K562 (cell line): ENCODE data around the gene HJV. TPM values are rescaled to one million over a fixed set of nuclear protein-coding genes. Genes with fewer than 3 reads are reported as not detected.

Experiments
- BCOR ChIP-seq: fragments of 450-650 bp; IDR thresholded peaks from 2 replicates; pipeline ENCODE4 v1.6.1; 2016
- EHMT2 ChIP-seq: fragments of 450-650 bp; IDR thresholded peaks from 2 replicates; pipeline ENCODE4 v1.6.1; 2018; ENCODE audit warnings: antibody characterized with exemption
- GABPB1 ChIP-seq: sonication (generic); formaldehyde crosslinking; IDR thresholded peaks from 2 replicates; pipeline ENCODE4 v1.8.0; 2022; ENCODE audit warnings: mild to moderate bottlenecking, missing genetic modification reagents
- HDAC1 ChIP-seq, 2 experiments: fragments of 450-650 bp; IDR thresholded peaks; 2 replicates each; pipeline ENCODE4 v1.6.1; 2016 to 2017; ENCODE audit warnings: inconsistent platforms in 1 of 2, mild to moderate bottlenecking in 1 of 2, moderate library complexity in 1 of 2
- JUND ChIP-seq, 2 experiments: IDR thresholded peaks; 2 replicates in 1 of 2; 3 replicates in 1 of 2; pipeline ENCODE4 v1.6.1; 2011; ENCODE audit warnings: borderline replicate concordance in 2 of 2, low read depth in 2 of 2, low read length in 2 of 2, improper control_type of control experiment in 1 of 2, missing biosample characterization in 1 of 2, missing genetic modification characterization in 1 of 2, missing genetic modification reagents in 1 of 2
- MEF2A ChIP-seq: IDR thresholded peaks from 2 replicates; pipeline ENCODE4 v1.6.1; 2011; ENCODE audit warnings: low read depth, mild to moderate bottlenecking, low read length, moderate library complexity; ENCODE audit not compliant: control insufficient read depth
- NCOA1 ChIP-seq: fragments of 450-650 bp; IDR thresholded peaks from 2 replicates; pipeline ENCODE4 v1.6.1; 2016; ENCODE audit warnings: low read depth
- ZNF41 ChIP-seq: fragments of 250-450 bp; sonication (Bioruptor Pico); conservative IDR thresholded peaks from 2 replicates; pipeline ENCODE4 v1.4.0; 2020; ENCODE audit warnings: mild to moderate bottlenecking
- ZNF586 ChIP-seq: fragments of 450-650 bp; formaldehyde crosslinking; conservative IDR thresholded peaks from 2 replicates; pipeline ENCODE4 v1.4.0; 2020; ENCODE audit warnings: mild to moderate bottlenecking, moderate library complexity
- ZNF76 ChIP-seq: fragments of 250-450 bp; sonication (Bioruptor Pico); IDR thresholded peaks from 2 replicates; pipeline ENCODE4 v1.4.0; 2020; ENCODE audit warnings: mild to moderate bottlenecking, moderate library complexity, borderline replicate concordance
- polyA plus RNA-seq, 8 experiments: library from polyadenylated mRNA; depleted of rRNA in 4 of 8; stranded (reverse) in 5 of 8; unstranded in 3 of 8; fragments of >200 nt; fragmentation: Nextera tagmentation in 2 of 8; fragmentation: Illumina TruSeq in 1 of 8; extraction: Ambion mirVana in 2 of 8; extraction: Trizol in 1 of 8; gene quantifications; 2 replicates each; pipeline versions ENCODE4 v1.2.1 to v1.2.3, GENCODE V29; 2011 to 2014; ENCODE audit warnings: inconsistent platforms in 1 of 8, missing spikeins in 1 of 8
- total RNA-seq, 7 experiments: library from RNA; depleted of rRNA in 6 of 7; stranded (reverse); fragments of >200 nt in 6 of 7; fragmentation: Illumina TruSeq in 2 of 7; extraction: Trizol in 2 of 7; gene quantifications; 2 replicates each; pipeline versions ENCODE4 v1.2.1 to v1.2.3, GENCODE V29; 2011 to 2021; ENCODE audit warnings: low replicate concordance in 1 of 7
- TF ChIP-seq, protein P1 (sequence below): IDR thresholded peaks from 3 replicates; pipeline ENCODE4 v1.6.1; 2011; ENCODE audit warnings: borderline replicate concordance, mild to moderate bottlenecking, moderate library complexity; ENCODE audit not compliant: insufficient read length; ENCODE audit errors: extremely low read depth
- TF ChIP-seq, protein P2 (sequence below): sonication (generic); formaldehyde crosslinking; IDR thresholded peaks from 2 replicates; pipeline ENCODE4 v1.8.1; 2023; ENCODE audit warnings: mild to moderate bottlenecking, missing genetic modification reagents, moderate library complexity
- TF ChIP-seq, protein P3 (sequence below): fragments of 450-650 bp; IDR thresholded peaks from 2 replicates; pipeline ENCODE4 v1.6.1; 2017; ENCODE audit warnings: antibody characterized with exemption, mild to moderate bottlenecking
- TF ChIP-seq, protein P4 (sequence below): fragments of 450-650 bp; IDR thresholded peaks from 2 replicates; pipeline ENCODE4 v1.6.1; 2016; ENCODE audit warnings: low read depth, mild to moderate bottlenecking, moderate library complexity
- TF ChIP-seq, protein P5 (sequence below): fragments of 450-650 bp; IDR thresholded peaks from 2 replicates; pipeline ENCODE4 v1.6.1; 2016

HJV gene
- total and polyA plus RNA-seq, 9 of the 15 experiments (the other 6 are each of a cell fraction or from before 2014, with no cell fraction given): 1.0 to 6.6 (median 2.4) TPM

DNA sequence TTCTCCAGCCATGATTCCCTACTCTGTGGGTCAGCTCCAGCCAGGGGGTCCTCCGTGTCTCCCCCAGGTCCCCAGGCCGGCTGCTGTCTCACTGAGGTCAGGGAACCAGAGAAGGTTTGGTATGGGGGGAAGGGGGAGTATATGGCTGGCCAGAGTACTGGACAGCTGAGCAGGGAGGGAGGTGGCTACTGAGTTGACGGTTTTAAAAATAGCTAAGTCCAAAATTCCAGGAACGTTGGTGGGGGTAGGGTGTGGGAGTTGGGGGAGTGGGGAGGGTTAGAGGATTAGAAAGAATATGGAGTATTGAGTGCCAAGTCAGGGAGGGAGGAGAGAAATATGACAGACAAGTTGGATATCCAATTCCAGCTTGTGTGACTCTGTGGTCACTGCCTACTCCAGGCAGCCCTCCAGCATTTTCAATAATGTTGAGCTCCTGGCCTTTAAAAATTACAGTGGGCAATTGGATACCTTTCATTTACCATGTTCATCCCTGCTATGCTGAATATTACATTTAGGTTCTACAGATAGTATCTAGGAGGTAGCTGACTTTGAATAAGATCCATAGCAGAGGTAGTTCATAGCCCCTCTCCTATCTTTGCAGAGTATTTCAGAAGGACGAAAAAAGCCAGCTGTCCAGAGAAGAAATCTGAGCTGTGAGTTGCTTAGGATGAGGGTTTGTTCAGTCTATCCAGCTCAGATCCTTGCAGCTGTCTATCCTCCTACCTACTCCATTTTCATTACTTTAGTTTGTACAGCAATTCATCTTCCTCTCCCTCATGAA lies at the start of gene HJV (continued):
- TF ChIP-seq, protein P1, sequence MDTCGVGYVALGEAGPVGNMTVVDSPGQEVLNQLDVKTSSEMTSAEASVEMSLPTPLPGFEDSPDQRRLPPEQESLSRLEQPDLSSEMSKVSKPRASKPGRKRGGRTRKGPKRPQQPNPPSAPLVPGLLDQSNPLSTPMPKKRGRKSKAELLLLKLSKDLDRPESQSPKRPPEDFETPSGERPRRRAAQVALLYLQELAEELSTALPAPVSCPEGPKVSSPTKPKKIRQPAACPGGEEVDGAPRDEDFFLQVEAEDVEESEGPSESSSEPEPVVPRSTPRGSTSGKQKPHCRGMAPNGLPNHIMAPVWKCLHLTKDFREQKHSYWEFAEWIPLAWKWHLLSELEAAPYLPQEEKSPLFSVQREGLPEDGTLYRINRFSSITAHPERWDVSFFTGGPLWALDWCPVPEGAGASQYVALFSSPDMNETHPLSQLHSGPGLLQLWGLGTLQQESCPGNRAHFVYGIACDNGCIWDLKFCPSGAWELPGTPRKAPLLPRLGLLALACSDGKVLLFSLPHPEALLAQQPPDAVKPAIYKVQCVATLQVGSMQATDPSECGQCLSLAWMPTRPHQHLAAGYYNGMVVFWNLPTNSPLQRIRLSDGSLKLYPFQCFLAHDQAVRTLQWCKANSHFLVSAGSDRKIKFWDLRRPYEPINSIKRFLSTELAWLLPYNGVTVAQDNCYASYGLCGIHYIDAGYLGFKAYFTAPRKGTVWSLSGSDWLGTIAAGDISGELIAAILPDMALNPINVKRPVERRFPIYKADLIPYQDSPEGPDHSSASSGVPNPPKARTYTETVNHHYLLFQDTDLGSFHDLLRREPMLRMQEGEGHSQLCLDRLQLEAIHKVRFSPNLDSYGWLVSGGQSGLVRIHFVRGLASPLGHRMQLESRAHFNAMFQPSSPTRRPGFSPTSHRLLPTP: peak; percentile 66
- TF ChIP-seq ZNF76 (CRISPR knock-in tag) (no peak), JUND (IDR thresholded peaks at IDR 0.05; ENCODE audit: borderline replicate concordance, low read depth, low read length) (peak; percentile 27; the same call in 1 of the 2 replicates), JUND (tag; IDR thresholded peaks at IDR 0.05; ENCODE audit: borderline replicate concordance, low read depth, low read length) (no peak; the same call in 2 of the 3 replicates), GABPB1 (CRISPR knock-in tag) (0 out of 2 replicates have a peak, but pooled peaks have one; percentile 8), BCOR (peak; percentile 99), NCOA1 (peak; percentile 49; the same call in 1 of the 2 replicates), EHMT2 (0 out of 2 replicates have a peak, but pooled peaks have one; percentile 38), HDAC1 (IDR thresholded peaks at IDR 0.05) (peak in 1 of 2 experiments; percentile 66; a peak in 3 of 4 replicates), ZNF41 (CRISPR knock-in tag) (no peak), ZNF586 (CRISPR knock-in tag) (no peak), MEF2A (peak; percentile 85; the same call in 1 of the 2 replicates)
- TF ChIP-seq, protein P2, sequence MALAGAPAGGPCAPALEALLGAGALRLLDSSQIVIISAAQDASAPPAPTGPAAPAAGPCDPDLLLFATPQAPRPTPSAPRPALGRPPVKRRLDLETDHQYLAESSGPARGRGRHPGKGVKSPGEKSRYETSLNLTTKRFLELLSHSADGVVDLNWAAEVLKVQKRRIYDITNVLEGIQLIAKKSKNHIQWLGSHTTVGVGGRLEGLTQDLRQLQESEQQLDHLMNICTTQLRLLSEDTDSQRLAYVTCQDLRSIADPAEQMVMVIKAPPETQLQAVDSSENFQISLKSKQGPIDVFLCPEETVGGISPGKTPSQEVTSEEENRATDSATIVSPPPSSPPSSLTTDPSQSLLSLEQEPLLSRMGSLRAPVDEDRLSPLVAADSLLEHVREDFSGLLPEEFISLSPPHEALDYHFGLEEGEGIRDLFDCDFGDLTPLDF (CRISPR knock-in tag): no peak
- TF ChIP-seq, protein P3, sequence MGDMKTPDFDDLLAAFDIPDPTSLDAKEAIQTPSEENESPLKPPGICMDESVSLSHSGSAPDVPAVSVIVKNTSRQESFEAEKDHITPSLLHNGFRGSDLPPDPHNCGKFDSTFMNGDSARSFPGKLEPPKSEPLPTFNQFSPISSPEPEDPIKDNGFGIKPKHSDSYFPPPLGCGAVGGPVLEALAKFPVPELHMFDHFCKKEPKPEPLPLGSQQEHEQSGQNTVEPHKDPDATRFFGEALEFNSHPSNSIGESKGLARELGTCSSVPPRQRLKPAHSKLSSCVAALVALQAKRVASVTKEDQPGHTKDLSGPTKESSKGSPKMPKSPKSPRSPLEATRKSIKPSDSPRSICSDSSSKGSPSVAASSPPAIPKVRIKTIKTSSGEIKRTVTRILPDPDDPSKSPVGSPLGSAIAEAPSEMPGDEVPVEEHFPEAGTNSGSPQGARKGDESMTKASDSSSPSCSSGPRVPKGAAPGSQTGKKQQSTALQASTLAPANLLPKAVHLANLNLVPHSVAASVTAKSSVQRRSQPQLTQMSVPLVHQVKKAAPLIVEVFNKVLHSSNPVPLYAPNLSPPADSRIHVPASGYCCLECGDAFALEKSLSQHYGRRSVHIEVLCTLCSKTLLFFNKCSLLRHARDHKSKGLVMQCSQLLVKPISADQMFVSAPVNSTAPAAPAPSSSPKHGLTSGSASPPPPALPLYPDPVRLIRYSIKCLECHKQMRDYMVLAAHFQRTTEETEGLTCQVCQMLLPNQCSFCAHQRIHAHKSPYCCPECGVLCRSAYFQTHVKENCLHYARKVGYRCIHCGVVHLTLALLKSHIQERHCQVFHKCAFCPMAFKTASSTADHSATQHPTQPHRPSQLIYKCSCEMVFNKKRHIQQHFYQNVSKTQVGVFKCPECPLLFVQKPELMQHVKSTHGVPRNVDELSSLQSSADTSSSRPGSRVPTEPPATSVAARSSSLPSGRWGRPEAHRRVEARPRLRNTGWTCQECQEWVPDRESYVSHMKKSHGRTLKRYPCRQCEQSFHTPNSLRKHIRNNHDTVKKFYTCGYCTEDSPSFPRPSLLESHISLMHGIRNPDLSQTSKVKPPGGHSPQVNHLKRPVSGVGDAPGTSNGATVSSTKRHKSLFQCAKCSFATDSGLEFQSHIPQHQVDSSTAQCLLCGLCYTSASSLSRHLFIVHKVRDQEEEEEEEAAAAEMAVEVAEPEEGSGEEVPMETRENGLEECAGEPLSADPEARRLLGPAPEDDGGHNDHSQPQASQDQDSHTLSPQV: 0 out of 2 replicates have a peak, but pooled peaks have one; percentile 33
- TF ChIP-seq, protein P4, sequence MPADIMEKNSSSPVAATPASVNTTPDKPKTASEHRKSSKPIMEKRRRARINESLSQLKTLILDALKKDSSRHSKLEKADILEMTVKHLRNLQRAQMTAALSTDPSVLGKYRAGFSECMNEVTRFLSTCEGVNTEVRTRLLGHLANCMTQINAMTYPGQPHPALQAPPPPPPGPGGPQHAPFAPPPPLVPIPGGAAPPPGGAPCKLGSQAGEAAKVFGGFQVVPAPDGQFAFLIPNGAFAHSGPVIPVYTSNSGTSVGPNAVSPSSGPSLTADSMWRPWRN: 0 out of 2 replicates have a peak, but pooled peaks have one; percentile 28
- TF ChIP-seq, protein P5, sequence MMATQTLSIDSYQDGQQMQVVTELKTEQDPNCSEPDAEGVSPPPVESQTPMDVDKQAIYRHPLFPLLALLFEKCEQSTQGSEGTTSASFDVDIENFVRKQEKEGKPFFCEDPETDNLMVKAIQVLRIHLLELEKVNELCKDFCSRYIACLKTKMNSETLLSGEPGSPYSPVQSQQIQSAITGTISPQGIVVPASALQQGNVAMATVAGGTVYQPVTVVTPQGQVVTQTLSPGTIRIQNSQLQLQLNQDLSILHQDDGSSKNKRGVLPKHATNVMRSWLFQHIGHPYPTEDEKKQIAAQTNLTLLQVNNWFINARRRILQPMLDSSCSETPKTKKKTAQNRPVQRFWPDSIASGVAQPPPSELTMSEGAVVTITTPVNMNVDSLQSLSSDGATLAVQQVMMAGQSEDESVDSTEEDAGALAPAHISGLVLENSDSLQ: peak; percentile 95
